HUES64 (cell line): ENCODE results near the gene DNAJC27. TPM values are rescaled to one million over a fixed set of nuclear protein-coding genes. Genes with fewer than 3 reads are reported as not detected.
"Not testable (repeated sequence)": the region's sequence is repeated elsewhere in the genome, so short reads cannot be mapped to it uniquely, and the experiment has no call there.

Experiments used
- H3K27ac ChIP-seq: 2 replicates; pipeline ENCODE4 v1.7.0; 2013; ENCODE audit warnings: low read depth, low read length, inconsistent platforms
- H3K27me3 ChIP-seq: 2 replicates; pipeline ENCODE4 v1.6.1; 2013; ENCODE audit warnings: mild to moderate bottlenecking, low read length; ENCODE audit not compliant: insufficient read depth
- H3K36me3 ChIP-seq: 2 replicates; pipeline ENCODE4 v1.6.1; 2013; ENCODE audit warnings: mild to moderate bottlenecking, low read length; ENCODE audit not compliant: insufficient read depth
- H3K4me1 ChIP-seq: 2 replicates; pipeline ENCODE4 v1.6.1; 2013; ENCODE audit warnings: mild to moderate bottlenecking, low read length, moderate library complexity; ENCODE audit not compliant: insufficient read depth
- H3K4me3 ChIP-seq: 2 replicates; pipeline ENCODE4 v1.5.1; 2013; ENCODE audit warnings: mild to moderate bottlenecking, low read length, moderate library complexity
- H3K9ac ChIP-seq: 2 replicates; pipeline ENCODE4 v1.6.1; 2013; ENCODE audit warnings: mild to moderate bottlenecking, low read depth, low read length
- H3K9me3 ChIP-seq: 2 replicates; pipeline ENCODE4 v1.6.1; 2013; ENCODE audit warnings: low read depth, low read length; ENCODE audit not compliant: insufficient read depth
- WGBS: fragments of 150-250, 120-280 bp; methylation state at CpG from one replicate; pipeline ENCODE4 v1.1.7; 2013; ENCODE audit warnings: missing lambda C conversion rate; 5-methylcytosine and 5-hydroxymethylcytosine counted together
- polyA plus RNA-seq, 2 experiments: library from polyadenylated mRNA; stranded (reverse); fragments of 50-300 nt; gene quantifications; one replicate each; pipeline ENCODE4 v1.2.3, GENCODE V29; 2013

DNAJC27 gene
- polyA plus RNA-seq (2013, experiment 1 of 2): 1.8 TPM
- 2.2 TPM for polyA plus RNA-seq (2013, experiment 2 of 2)

GRCh38 chr2:24971536-24972314 lies at the start of gene DNAJC27:
Gene DNAJC27 (minus strand): TSS chr2:24971955. CDS start chr2:24971904, 51 bp downstream.
- peaks cover 5% of the 10 kb centered on the region; the same call in 1 of the 2 replicates for H3K4me1 ChIP-seq
- under 1% methylated on average over 72 of the region's 72 CpGs for WGBS
- H3K4me3 ChIP-seq: peak within 1 kb of the TSS; percentile 90
- no peaks in the 10 kb centered on the region for H3K9me3 ChIP-seq
- peaks cover 5% of the 10 kb centered on the region for H3K36me3 ChIP-seq
- peak within 1 kb of the TSS; percentile 94 for H3K9ac ChIP-seq
- peak within 1 kb of the TSS; percentile 97 for H3K27ac ChIP-seq
- no peaks in the 10 kb centered on the region for H3K27me3 ChIP-seq

GRCh38 chr2:25018681-25019080 lies 46.9 kb upstream of the DNAJC27 start:
- 93% methylated on average over 7 of the region's 7 CpGs for WGBS
- H3K27me3 ChIP-seq: no peaks in the 10 kb centered on the region
- no peaks in the 10 kb centered on the region for H3K4me1 ChIP-seq
- H3K9ac ChIP-seq: no peak overlapping the region
- no peaks in the 10 kb centered on the region for H3K36me3 ChIP-seq
- no peak overlapping the region for H3K27ac ChIP-seq
- no peaks in the 10 kb centered on the region for H3K9me3 ChIP-seq
- H3K4me3 ChIP-seq: no peak overlapping the region

GRCh38 chr2:25014631-25015030 lies 42.9 kb upstream of the DNAJC27 start:
- Histone ChIP-seq H3K4me3 (no peak overlapping the region), H3K4me1 (no peaks in the 10 kb centered on the region), H3K27ac (no peak overlapping the region), H3K27me3 (no peaks in the 10 kb centered on the region), H3K9me3 (no peaks in the 10 kb centered on the region), H3K9ac (no peak overlapping the region), H3K36me3 (no peaks in the 10 kb centered on the region)
- 96% methylated on average over 9 of the region's 9 CpGs for WGBS

GRCh38 chr2:25011342-25011741 lies 39.6 kb upstream of the DNAJC27 start:
- H3K9me3 ChIP-seq, H3K4me3 ChIP-seq, H3K27me3 ChIP-seq, H3K36me3 ChIP-seq, H3K4me1 ChIP-seq, H3K27ac ChIP-seq, H3K9ac ChIP-seq: not testable (repeated sequence)
- 96% methylated on average over 2 of the region's 2 CpGs for WGBS

- Histone ChIP-seq H3K27ac (no peak overlapping the region), H3K9me3 (no peaks in the 10 kb centered on the region), H3K9ac (no peak overlapping the region), H3K27me3 (no peaks in the 10 kb centered on the region), H3K36me3 (no peaks in the 10 kb centered on the region), H3K4me3 (no peak overlapping the region), H3K4me1 (no peaks in the 10 kb centered on the region)
- whole genome bisulfite sequencing: 89% methylated on average over 11 of the region's 11 CpGs
Observed at GRCh38 chr2:25009954-25010353, 38.2 kb upstream of the DNAJC27 start.

- no peaks in the 10 kb centered on the region for H3K36me3 ChIP-seq
- no peak overlapping the region for H3K27ac ChIP-seq
- H3K27me3 ChIP-seq: no peaks in the 10 kb centered on the region
- H3K4me1 ChIP-seq: no peaks in the 10 kb centered on the region; the same call in 1 of the 2 replicates
- no peak overlapping the region for H3K9ac ChIP-seq
- H3K9me3 ChIP-seq: no peaks in the 10 kb centered on the region
- 80% methylated on average over 1 of the region's 1 CpG for WGBS
- no peak overlapping the region for H3K4me3 ChIP-seq
Observed at GRCh38 chr2:25002066-25002465, 30.3 kb upstream of the DNAJC27 start.

GRCh38 chr2:25001325-25001637 lies 29.5 kb upstream of the DNAJC27 start:
- no peak overlapping the region for H3K9ac ChIP-seq
- H3K36me3 ChIP-seq: no peaks in the 10 kb centered on the region
- no peak overlapping the region for H3K4me3 ChIP-seq
- no peaks in the 10 kb centered on the region for H3K27me3 ChIP-seq
- 85% methylated on average over 7 of the region's 7 CpGs for WGBS
- no peak overlapping the region for H3K27ac ChIP-seq
- H3K9me3 ChIP-seq: no peaks in the 10 kb centered on the region
- H3K4me1 ChIP-seq: no peaks in the 10 kb centered on the region; the same call in 1 of the 2 replicates

GRCh38 chr2:25000503-25001324 lies 29.0 kb upstream of the DNAJC27 start:
- 70% methylated on average over 6 of the region's 6 CpGs for WGBS

GRCh38 chr2:25000036-25000435 lies 28.3 kb upstream of the DNAJC27 start:
- 95% methylated on average over 2 of the region's 4 CpGs for WGBS

More at GRCh38 chr2:25000503-25001324, 29.0 kb upstream of the DNAJC27 start:
- no peaks in the 10 kb centered on the region for H3K27me3 ChIP-seq
- no peak overlapping the region for H3K27ac ChIP-seq
- no peaks in the 10 kb centered on the region for H3K9me3 ChIP-seq
- no peak overlapping the region for H3K4me3 ChIP-seq
- no peak overlapping the region for H3K9ac ChIP-seq
- no peaks in the 10 kb centered on the region for H3K36me3 ChIP-seq
- no peaks in the 10 kb centered on the region; the same call in 1 of the 2 replicates for H3K4me1 ChIP-seq

GRCh38 chr2:24999097-24999496 lies 27.3 kb upstream of the DNAJC27 start:
- not testable (repeated sequence) for H3K27ac ChIP-seq, H3K27me3 ChIP-seq, H3K36me3 ChIP-seq, H3K4me1 ChIP-seq, H3K4me3 ChIP-seq, H3K9ac ChIP-seq, H3K9me3 ChIP-seq
- 83% methylated on average over 7 of the region's 8 CpGs for WGBS

More at GRCh38 chr2:25000036-25000435, 28.3 kb upstream of the DNAJC27 start:
- Histone ChIP-seq H3K27me3 (no peaks in the 10 kb centered on the region), H3K9ac (no peak overlapping the region), H3K9me3 (no peaks in the 10 kb centered on the region), H3K4me3 (no peak overlapping the region), H3K36me3 (no peaks in the 10 kb centered on the region), H3K4me1 (no peaks in the 10 kb centered on the region; the same call in 1 of the 2 replicates), H3K27ac (no peak overlapping the region)

GRCh38 chr2:24994146-24994724 lies 22.5 kb upstream of the DNAJC27 start:
- Histone ChIP-seq H3K4me3 (no peak overlapping the region), H3K27ac (no peak overlapping the region), H3K9ac (no peak overlapping the region), H3K27me3 (no peaks in the 10 kb centered on the region), H3K9me3 (no peaks in the 10 kb centered on the region), H3K4me1 (no peaks in the 10 kb centered on the region), H3K36me3 (no peaks in the 10 kb centered on the region)
- 85% methylated on average over 1 of the region's 1 CpG for WGBS
